HG02970 (cell line): ENCODE results near the gene RER1.

Source experiments
- ATAC-seq: cut with Tn5 transposase; IDR thresholded peaks from one replicate; pipeline ENCODE4 v1.9.1; 2021; ENCODE audit warnings: mild to moderate bottlenecking, moderate library complexity, moderate number of reproducible peaks; ENCODE audit not compliant: unreplicated experiment, low FRiP score

Gene RER1

DNA sequence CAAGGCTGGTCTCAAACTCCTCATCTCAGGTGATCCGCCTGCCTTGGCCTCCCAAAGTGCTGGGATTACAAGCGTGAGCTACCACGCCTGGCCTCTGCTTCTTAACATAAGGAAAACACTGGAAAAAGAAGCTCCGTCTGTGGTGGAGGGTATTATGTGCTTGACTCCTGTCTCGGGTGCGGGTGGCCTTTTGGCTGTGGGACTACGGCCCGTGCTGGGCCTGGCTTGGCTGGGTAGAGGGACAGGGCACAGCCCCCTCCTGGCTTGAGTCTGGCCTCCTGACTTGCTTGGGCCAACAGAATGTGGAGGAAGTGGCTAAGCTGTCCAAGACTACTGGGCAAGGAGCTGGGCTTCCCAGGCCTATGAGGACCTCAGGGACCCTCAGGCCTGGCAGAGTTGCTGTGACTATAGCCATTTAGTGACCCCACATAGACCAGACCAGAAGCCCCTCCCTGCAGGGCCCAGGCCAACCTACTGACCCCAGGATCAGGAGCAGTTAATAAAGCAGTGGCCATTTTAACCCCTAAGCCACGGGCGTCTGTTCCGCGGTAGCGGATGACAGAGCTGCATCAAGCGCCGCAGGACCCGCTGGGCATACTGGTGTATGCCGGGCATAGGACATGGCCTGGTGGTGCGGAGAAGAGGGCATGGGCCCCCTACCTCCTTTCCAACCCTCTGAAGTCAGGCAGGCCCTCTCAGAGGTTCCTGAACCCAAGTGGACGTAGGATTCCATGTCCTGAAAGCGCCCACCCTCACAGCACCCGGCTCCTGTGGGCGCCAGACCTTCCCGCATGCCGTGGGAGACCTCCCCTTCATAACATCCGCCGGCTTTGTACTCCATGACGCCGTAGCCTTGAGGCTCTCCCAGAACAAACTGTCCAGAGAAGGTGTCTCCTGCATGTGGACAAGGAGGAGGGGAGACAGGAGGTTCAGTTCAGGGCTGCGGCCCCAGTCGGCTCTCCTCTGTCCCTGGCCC is 4.7 kb upstream of the RER1 start:
- ATAC-seq, result no peak

DNA sequence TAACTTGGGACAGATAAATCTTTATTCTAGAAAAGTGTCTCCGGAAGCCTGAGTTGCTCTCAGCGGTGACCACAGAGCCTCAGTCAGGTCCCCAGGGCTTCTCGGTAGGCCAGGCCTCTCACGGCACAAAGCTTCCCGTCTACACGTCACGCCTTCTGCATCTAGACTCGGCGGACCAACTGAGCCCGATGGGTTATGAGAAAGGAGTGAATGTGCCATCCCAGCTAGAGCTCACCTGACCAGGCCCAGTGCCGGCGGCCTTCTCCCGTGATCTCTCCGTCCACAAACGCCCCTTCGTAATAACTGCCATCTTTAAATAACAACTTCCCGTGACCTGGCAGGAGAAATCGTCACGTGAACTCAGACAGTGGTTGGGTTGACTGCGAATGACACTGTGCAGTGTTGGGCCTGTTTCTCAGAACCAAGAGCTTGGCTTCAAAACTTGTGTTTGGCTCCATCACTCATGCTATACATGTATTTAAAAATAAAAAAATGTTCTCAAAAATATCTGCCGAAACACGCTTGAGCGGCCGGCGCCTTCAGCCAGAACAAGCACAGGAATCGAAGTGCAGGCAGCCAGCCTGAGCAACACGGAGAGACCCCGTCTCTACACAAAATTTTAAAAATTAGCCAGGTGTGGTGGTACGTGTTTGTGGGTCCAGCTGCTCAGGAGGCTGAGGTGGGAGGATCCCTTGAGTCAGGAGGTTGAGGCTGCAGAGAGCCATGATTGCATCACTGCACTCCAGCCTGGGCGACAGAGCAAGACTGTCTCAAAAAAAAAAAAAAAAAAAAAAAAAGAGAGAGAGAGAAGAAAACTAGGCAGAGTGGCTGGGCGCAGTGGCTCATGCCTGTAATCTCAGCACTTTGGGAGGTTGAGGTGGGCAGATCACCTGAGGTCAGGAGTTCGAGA is 3.4 kb upstream of the RER1 start:
- no peak for ATAC-seq

DNA sequence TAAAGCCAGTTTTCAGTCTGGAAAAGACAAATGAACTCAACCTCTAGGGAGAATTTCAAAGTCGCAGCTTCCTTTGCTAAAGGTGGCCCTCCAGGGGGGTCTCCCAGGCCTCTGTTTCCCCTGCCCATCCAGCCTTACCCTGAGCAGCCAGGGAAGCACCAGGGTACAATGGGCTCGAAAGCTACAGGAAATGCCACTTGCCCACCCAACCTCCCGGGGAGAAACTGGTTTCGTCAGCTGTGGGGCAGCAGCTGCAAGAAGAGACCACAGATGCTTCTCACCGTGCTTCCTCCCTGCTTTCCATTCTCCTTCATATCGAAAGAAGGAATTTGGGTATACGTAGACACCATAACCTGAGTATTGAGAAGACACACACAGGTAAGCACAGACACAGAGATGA is 2.0 kb upstream of the RER1 start:
- no peak for ATAC-seq

DNA sequence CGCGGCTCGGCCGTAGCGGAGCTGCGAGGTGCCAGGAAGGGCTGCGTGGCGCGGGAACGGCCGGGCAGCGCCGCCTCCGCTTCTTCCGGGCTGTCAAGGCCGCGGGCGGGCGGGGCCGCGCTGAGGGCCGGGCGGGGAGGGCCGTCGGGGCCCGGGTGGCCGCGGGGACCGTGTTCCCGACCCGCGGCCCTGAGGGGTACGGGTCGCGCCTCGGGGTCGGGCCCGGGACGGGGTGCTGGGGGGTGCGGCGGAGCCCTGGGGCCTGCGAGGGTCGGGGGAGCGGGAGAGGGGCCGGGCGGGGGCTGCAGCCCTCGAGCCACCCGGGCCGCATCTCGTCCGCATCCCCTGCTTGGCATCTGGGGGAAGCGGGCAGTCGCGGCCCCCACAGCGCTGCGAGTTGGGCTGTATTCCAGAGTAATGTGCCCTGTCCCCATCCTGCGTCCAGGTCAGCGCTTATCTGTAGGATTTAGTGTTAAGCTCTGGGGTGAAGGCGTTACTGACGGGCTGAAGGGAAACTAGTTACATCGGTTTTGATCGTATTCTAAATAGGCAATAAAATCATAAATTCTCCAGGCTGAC is 379 bp downstream of the RER1 start:
- peak; percentile 18 for ATAC-seq

DNA sequence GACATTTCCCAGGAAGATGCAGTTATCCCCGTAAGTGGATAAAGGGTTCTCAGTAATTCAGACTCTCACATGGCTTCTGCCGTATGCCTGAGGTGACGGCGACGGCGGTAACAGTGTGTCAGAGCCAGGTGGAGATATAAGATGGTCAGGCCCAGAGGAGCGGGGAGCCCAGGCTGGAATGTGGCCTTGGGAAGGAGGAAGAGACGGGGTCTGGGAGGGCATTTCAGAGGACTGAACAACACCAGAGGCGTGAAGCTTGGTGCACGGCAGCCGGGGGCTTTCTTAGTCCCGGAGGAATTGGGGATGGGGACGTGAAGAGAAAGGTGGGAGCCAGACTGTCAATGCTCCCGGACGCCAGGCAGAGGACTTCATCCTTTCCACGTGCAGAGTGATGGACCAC is 1.0 kb downstream of the RER1 start:
- no peak for ATAC-seq

DNA sequence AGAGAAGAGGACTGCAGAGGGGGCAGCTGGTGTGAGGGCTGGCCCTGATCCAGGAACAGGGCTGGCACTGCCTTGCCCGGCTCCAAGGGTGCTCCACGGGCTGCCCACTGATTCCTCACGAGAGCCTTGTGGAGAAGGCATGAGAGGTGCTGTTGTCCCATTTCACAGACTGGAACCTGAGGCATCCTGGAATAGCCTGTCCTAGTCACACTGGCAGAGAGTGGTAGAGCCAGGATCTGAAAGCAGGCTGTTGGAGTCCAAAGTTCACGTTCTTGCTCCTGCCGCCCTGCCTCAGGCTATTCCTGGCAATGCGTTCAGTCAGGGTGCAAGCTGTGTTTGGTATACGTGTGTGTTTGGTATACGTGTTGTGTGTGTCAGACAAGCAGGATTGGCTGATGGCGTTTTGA is 1.8 kb downstream of the RER1 start:
- no peak for ATAC-seq

DNA sequence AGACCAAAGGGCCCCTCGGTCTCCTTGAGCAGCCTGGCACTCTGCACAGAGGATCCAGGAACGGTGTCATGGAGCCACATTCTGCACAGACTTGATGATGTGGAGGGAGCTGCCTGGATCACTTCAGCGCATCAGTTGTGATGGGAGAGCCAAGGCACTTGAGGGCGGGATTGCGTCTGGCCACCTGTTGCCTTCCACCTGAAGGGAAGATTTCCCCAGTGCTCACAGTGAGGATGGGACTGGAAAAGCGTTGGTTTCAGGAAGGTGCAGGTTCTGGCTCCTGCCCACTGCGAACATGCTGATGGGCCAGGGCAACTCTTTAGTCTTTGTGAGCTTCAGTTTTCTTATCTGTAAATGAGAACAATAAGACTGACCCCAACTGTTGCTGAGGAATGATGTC is 2.6 kb downstream of the RER1 start:
- ATAC-seq, result no peak

DNA sequence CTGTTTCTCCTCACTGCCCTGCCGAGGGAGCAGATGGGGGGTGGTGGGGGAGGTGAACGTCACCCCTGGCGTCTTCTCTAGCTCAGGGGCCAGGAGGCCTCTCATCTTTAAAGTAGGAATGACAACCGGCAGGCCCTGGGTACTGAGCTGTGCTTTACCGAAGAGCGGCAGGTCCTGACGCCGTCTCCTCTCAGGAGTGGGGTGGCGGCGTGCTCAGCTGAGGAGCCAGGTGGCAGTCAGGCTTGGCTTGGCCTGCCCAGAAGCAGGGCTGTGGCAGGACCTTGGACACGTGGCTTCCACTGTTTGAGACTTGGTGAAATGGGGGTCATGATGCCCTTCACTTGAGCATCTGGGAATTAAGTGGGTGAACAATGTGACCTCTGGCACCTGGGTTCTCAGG is 3.1 kb downstream of the RER1 start:
- ATAC-seq, result no peak

DNA sequence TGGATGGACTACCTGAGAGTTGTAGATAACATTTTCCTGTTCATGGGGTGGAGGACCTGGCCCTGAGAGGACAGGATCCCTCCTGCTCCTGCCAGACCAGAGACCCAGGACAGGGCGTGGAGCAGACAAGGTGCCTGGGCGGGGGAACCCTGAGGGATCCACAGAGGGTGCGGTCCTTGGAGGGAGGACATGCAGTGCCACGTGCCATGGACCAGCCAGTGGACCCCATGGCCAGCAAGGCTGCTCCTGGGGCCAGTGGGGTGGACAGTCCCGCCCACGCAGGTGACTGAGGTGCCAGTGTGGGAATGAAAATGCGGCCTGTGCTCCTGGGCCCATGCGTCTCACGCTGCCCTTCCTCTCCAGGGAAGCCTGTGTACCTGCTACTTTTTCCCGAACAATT is 3.6 kb downstream of the RER1 start:
- ATAC-seq, result no peak

DNA sequence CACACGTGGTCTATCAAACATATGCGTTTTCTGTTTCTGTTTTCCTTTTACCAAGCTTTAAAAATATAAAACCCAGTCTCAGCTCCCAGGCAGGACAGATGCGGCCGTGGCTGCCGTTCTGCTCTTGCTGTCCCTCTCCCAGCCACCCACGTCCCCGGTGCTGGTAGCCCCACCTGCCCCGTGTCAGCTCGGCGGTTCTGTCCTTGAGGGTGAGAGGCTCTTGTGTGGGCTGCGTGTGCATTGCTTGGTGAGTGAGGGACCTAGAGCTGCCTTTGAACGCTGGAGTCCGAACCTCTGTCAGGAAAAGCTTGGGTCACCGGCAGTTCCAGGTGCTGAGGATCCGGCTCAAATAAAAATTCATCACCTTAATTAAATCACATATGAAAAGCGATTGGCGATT is 4.4 kb downstream of the RER1 start:
- no peak for ATAC-seq

DNA sequence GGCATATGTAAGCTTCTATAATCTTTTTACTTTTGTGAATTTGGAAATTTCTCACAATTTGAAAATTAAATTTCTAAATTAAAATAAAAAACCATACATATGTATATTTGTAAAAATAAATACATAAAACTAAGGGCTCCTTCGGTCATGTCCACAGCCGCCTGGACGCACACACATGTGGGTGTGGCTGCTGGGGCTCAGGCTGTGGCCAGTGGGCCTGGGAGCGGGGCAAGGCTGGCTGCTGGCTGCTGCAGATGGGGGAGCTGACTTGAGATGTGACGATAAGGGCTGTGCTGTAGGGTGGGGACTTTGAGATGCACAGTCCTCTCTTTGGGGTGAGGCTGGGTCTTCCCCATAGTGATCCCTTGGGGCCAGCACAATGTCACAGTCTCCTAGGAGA is 4.8 kb downstream of the RER1 start:
- no peak for ATAC-seq

DNA sequence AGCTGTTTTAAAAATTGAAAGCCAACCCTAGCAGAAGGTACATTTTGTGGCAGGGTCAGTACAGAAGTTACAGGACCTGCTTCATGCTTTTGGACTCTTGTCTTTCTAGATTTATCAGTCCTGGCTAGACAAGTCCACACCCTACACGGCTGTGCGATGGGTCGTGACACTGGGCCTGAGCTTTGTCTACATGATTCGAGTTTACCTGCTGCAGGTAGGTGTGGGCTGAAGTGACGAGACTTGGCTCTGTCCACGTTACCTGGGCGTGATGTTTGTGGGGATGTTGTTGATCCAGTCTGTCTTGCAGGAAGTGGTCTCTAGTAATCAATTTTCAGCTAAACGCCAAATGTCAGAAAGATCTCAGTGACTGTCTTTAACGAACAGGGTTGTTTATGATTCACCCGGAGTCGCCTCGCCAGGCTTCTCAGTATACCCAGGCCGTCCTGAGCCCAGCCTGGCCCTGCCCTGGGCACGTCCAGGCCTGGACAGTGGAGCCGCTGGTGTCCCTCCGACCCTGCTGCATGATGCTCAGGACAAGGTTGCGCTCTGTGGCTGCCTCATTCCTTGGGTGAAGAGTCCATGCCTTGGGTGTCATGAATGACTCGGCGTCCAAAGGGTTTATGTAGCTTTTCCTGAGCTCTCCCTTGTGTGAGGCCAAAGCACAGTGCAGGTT is 5.5 kb downstream of the RER1 start:
- ATAC-seq, result no peak

DNA sequence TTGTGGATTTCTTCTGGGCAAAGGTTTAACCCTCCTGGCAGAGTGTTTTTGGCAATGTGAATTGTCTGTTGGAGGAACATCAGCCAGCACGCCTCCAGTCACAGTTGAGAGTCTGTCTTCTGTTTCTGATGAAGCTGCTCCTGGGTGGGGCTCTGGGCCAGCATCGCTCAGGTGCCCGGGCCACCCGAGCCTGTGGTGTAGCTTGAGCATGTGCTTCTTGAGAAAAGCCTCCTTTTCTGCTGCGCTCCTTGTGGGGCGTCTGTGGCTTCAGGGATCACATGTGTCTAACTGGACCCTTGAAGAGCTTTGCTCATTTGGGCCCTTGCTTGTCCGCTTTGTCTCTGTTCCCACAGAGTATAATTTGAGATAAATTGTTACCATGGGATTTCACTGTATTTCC is 7.2 kb downstream of the RER1 start:
- ATAC-seq, result no peak

DNA sequence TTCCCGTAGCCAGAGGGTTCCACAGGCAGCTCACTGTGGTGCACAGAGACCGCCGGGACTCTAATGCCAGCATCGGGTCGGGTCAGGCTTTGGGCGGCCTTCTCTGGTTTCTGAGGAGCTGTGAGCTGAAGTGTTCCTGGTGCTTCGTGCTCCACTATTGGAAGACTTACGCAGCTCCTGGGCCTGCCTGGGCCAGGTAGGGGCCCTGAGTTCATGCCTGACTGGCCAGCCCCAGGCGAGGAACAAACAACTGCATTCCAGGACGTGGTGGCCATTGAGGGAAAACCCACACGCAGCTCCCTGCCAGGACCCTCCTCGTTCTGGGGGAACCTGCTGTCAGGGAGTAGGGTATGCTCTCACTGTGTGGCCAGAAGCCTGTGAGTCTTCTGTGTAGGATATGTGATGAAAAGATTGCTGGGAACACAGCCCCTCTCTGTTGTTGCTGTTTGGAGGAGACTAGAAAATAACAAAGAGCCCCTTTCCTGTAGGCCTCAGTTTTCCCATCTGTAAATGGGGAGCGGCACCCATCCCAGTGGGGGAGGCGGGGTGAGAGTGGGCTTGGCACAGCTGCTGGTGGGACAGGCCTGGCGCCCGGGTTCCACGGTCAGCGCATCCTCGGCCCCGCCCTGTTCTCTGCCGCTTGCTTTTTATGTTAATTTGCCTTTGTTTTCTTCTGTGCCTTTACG is 8.4 kb downstream of the RER1 start:
- ATAC-seq, result no peak

DNA sequence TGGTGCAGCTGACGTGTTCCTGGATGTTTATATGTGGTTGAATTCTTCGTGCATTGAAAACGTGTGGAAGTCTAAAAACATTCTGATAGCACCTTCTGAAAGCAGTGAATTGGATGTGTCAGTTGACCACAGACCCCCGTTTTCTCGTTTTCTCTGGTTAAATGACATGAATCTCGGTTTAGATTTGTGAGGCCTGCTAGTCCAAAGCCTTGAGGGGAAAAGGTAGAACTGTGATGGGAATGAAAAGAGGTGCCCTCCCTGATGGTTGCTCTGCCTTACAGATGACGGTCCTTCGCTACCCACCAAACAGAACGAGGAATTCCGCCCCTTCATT is 8.9 kb downstream of the RER1 start:
- ATAC-seq, result no peak

DNA sequence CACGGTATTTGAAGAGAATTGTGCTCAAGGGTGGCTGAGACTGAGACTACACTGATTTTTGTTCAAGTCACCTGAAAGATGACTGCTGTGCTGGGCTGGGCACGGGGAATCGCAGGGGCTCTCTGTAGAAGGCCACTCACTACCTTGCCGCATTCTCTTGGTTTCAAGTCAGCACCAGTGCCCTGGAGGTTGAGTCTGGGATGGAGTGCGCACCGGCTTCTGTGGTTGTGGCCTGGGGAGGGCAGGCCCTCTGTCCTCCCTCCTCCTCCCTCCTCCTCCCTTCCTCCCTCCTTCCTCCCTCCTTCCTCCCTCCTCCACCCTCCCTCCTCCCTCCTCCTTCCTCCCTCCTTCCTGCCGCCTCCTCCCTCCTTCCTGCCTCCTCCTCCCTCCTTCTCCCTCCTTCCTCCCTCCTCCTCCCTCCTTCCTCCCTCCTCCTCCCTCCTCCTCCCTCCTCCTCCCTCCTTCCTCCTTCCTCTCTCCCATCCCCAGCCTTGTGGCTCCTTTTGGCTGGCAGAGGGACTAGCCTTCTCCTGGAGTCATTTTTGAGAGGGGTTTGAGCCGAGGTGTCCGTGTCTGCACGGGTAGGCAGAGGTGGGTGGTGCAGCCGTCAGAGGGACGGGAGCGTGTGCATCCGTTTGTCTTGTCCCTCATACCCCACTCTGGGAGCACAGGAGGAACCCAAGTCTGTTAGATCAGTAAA is 9.5 kb downstream of the RER1 start:
- no peak for ATAC-seq

DNA sequence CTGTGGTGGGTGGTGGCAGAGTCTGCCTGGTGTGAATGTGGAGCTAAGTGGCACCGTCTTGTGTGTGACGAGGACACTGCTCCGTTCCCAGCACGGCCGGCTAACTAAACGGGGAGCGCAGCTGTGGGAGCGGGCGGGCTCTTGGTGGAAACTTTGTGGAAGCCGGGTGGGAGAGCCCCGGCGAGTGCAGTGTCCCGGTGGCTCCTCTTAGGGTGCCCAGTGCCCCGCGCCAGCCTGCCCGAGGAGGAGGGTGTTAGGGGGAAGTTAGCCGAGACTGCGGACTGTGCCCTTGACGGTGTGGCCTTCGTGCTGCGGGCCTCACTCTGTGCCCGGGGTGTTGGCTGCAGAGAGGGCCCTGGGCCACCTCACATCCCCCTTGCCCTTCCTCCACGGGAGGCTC is 10.8 kb downstream of the RER1 start:
- ATAC-seq, result no peak

DNA sequence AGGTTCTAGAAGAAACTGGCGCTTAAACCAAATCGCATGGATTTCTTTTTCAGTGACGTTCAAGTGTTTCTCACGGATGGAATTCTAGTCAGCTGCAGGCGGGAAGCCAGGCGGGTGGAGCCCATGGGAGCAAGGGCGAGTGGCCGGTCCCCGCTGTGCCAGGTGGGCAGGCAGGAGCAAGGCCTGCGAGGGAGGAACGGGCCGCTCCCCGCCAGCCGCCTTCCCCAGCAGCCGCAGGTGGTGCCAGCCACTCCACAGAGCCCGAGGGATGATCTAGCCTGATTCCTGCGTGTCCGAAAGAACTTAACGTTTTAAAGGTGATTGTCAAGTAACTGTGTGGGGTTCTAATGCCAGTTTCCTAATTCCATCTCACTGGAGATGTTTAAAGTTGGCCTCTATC is 11.6 kb downstream of the RER1 start:
- no peak for ATAC-seq

DNA sequence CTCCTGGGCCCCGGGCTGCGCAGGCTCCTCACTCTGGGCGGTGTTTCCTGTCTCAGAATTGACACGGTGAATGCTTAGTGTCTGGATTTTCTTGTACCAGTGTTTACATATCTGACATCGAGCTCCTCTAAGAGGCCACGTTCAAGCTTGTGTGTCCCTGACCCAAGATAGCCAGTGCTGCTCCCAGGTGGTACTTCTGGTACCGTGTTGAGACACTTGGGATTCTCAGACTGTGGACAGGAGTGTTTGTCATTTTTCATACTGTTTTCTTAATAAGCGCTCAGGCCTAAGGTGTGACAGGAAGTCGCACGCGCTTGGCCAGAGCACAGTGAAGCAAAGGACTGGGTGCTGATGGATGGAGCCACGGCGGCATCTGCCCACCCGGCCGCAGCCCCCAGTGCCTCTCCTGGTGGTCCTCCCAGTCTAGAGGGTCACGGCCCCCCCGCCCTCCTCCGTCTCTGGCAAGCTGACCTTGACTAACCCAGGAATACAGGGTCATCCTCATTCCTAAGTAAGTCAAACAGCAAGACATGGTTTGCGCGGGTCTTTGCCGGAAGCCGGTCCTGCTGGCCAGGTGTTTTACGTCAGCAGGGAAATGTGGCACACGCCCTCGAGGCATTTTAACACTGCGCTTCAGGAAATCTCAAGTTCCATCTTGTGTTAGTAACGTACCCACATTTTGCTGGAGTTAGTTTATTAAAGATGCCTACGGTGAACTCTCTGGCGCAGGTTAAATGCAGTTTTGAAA is 12.7 kb downstream of the RER1 start:
- ATAC-seq, result no peak
